Smooth muscle cell (in vitro differentiated cells): ENCODE measurements around the gene TRMT10C. TPM values are rescaled to one million over a fixed set of nuclear protein-coding genes. Genes with fewer than 3 reads are reported as not detected.
"Not testable (repeated sequence)": the region's sequence is repeated elsewhere in the genome, so short reads cannot be mapped to it uniquely, and the experiment has no call there.

ENCODE experiments used
- DNase-seq: peaks from one replicate; lab custom pipeline; 2025; ENCODE audit not compliant: unreplicated experiment; lab: John Stamatoyannopoulos, UW
- H2AFZ ChIP-seq: fragments of 200-600 bp; sonication (generic); 2 replicates; pipeline ENCODE4 v1.6.0; 2016; ENCODE audit warnings: antibody characterized with exemption, low read depth, mild to moderate bottlenecking
- H3F3A ChIP-seq: fragments of 200-600 bp; sonication (generic); 2 replicates; pipeline ENCODE4 v1.6.0; 2017; ENCODE audit warnings: antibody characterized with exemption, low read depth
- H3K27ac ChIP-seq: fragments of 200-600 bp; sonication (generic); 2 replicates; pipeline ENCODE4 v1.5.1; 2016; ENCODE audit warnings: low read depth, mild to moderate bottlenecking
- H3K27me3 ChIP-seq: fragments of 200-600 bp; sonication (generic); 2 replicates; pipeline ENCODE4 v1.6.1; 2016; ENCODE audit warnings: low read depth, mild to moderate bottlenecking
- H3K36me3 ChIP-seq: fragments of 200-600 bp; sonication (generic); 2 replicates; pipeline ENCODE4 v1.5.1; 2016; ENCODE audit warnings: low read depth
- H3K4me1 ChIP-seq: fragments of 200-600 bp; sonication (generic); 2 replicates; pipeline ENCODE4 v1.5.1; 2016; ENCODE audit warnings: low read depth
- H3K4me2 ChIP-seq: fragments of 200-600 bp; sonication (generic); 2 replicates; pipeline ENCODE4 v1.6.0; 2016; ENCODE audit warnings: mild to moderate bottlenecking
- H3K4me3 ChIP-seq: fragments of 200-600 bp; sonication (generic); 2 replicates; pipeline ENCODE4 v1.5.1; 2016; ENCODE audit warnings: mild to moderate bottlenecking
- H3K79me2 ChIP-seq: fragments of 200-600 bp; sonication (generic); 2 replicates; pipeline ENCODE4 v1.6.0; 2016; ENCODE audit warnings: low read depth, mild to moderate bottlenecking
- H3K9ac ChIP-seq: fragments of 200-600 bp; sonication (generic); 2 replicates; pipeline ENCODE4 v1.6.0; 2016; ENCODE audit warnings: low read depth
- H3K9me3 ChIP-seq: fragments of 200-600 bp; sonication (generic); replicated peaks from 2 replicates; pipeline ENCODE4 v1.5.1; 2016; ENCODE audit warnings: low read depth
- H4K20me1 ChIP-seq: fragments of 200-600 bp; sonication (generic); 2 replicates; pipeline ENCODE4 v1.6.0; 2016; ENCODE audit warnings: low read depth
- WGBS: methylation state at CpG from one replicate; pipeline ENCODE4 v1.1.7; 2016; ENCODE audit warnings: low lambda C conversion rate; 5-methylcytosine and 5-hydroxymethylcytosine counted together
- polyA plus RNA-seq: library from polyadenylated mRNA; unstranded; fragments of >200 nt; fragmentation: Nextera tagmentation; extraction: Ambion mirVana; gene quantifications from 2 replicates; pipeline ENCODE4 v1.2.1, GENCODE V29; 2016
- total RNA-seq: library from RNA; depleted of rRNA; stranded (reverse); fragments of >200 nt; gene quantifications from 2 replicates; pipeline ENCODE4 v1.2.3, GENCODE V29; 2014
- TF ChIP-seq, protein P1 (sequence below): fragments of 200-600 bp; sonication (generic); IDR thresholded peaks from 2 replicates; pipeline ENCODE4 v1.5.1; 2017; ENCODE audit warnings: borderline replicate concordance, mild to moderate bottlenecking, antibody characterized with exemption; ENCODE audit not compliant: insufficient read depth, poor library complexity, severe bottlenecking

Gene TRMT10C
- total and polyA plus RNA-seq, 2 experiments from 2014 or later, result 25.8 to 35.3 TPM

- Histone ChIP-seq H2AFZ (peak overlapping the region; percentile 66), H3F3A (peaks cover 8% of the 10 kb centered on the region), H3K9me3 (no peaks in the 10 kb centered on the region), H3K4me3 (no peak overlapping the region), H3K9ac (peak overlapping the region; percentile 65), H3K4me2 (peak overlapping the region; percentile 63), H3K79me2 (no peaks in the 10 kb centered on the region), H3K4me1 (peaks cover 14% of the 10 kb centered on the region), H4K20me1 (no peaks in the 10 kb centered on the region), H3K27ac (peak overlapping the region; percentile 88), H3K36me3 (no peaks in the 10 kb centered on the region), H3K27me3 (no peaks in the 10 kb centered on the region)
- DNase-seq, result no peak
- 28% methylated on average over 9 of the region's 9 CpGs for WGBS
- TF ChIP-seq, protein P1, sequence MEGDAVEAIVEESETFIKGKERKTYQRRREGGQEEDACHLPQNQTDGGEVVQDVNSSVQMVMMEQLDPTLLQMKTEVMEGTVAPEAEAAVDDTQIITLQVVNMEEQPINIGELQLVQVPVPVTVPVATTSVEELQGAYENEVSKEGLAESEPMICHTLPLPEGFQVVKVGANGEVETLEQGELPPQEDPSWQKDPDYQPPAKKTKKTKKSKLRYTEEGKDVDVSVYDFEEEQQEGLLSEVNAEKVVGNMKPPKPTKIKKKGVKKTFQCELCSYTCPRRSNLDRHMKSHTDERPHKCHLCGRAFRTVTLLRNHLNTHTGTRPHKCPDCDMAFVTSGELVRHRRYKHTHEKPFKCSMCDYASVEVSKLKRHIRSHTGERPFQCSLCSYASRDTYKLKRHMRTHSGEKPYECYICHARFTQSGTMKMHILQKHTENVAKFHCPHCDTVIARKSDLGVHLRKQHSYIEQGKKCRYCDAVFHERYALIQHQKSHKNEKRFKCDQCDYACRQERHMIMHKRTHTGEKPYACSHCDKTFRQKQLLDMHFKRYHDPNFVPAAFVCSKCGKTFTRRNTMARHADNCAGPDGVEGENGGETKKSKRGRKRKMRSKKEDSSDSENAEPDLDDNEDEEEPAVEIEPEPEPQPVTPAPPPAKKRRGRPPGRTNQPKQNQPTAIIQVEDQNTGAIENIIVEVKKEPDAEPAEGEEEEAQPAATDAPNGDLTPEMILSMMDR, result no peak
These were observed 28.7 kb upstream of the TRMT10C start for GRCh38 chr3:101532783-101533602.

- H3F3A ChIP-seq, result peaks cover 8% of the 10 kb centered on the region
- H3K4me1 ChIP-seq, result peaks cover 14% of the 10 kb centered on the region
- H3K79me2 ChIP-seq, result no peaks in the 10 kb centered on the region
- no peaks in the 10 kb centered on the region for H4K20me1 ChIP-seq
- H3K27ac ChIP-seq, result peak overlapping the region; percentile 88
- H3K36me3 ChIP-seq, result no peaks in the 10 kb centered on the region
- H3K9me3 ChIP-seq, result no peaks in the 10 kb centered on the region
- H2AFZ ChIP-seq, result peak overlapping the region; percentile 66
- no peaks in the 10 kb centered on the region for H3K27me3 ChIP-seq
- peak overlapping the region; percentile 65 for H3K9ac ChIP-seq
- 16% methylated on average over 1 of the region's 1 CpG for WGBS
- TF ChIP-seq, protein P1, result no peak
- no peak for DNase-seq
- H3K4me2 ChIP-seq, result peak overlapping the region; percentile 63
- no peak overlapping the region for H3K4me3 ChIP-seq
These were observed 28.1 kb upstream of the TRMT10C start for GRCh38 chr3:101533603-101533968.

DNA sequence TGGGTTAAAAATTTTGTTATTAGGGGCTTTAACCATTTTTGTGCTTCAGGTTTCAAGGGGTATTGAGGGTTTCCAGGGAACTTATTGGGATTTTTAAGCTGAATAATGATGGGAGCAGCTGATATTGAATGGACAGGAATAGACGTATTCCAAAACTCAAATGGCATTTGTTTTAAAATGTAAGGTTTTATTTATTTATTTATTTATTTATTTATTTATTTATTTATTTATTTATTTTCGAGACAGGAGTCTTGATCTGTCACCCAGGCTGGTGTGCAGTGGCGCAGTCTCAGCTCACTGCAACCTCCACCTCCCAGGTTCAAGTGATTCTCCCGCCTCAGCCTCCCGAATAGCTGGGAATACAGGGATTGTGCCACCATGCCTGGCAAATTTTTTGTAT is 26.4 kb upstream of the TRMT10C start:
- H3K27me3 ChIP-seq, result no peaks in the 10 kb centered on the region
- H2AFZ ChIP-seq, result no peak overlapping the region
- H3F3A ChIP-seq, result peaks cover 8% of the 10 kb centered on the region
- no peaks in the 10 kb centered on the region for H3K36me3 ChIP-seq
- no peaks in the 10 kb centered on the region for H4K20me1 ChIP-seq
- H3K9ac ChIP-seq, result no peak overlapping the region
- H3K9me3 ChIP-seq, result no peaks in the 10 kb centered on the region
- TF ChIP-seq, protein P1, result no peak
- H3K79me2 ChIP-seq, result no peaks in the 10 kb centered on the region
- no peak overlapping the region for H3K4me3 ChIP-seq
- WGBS, result over 99% methylated on average over 5 of the region's 5 CpGs
- no peak overlapping the region for H3K4me2 ChIP-seq
- H3K27ac ChIP-seq, result no peak overlapping the region
- no peak for DNase-seq
- peaks cover 14% of the 10 kb centered on the region for H3K4me1 ChIP-seq

DNA sequence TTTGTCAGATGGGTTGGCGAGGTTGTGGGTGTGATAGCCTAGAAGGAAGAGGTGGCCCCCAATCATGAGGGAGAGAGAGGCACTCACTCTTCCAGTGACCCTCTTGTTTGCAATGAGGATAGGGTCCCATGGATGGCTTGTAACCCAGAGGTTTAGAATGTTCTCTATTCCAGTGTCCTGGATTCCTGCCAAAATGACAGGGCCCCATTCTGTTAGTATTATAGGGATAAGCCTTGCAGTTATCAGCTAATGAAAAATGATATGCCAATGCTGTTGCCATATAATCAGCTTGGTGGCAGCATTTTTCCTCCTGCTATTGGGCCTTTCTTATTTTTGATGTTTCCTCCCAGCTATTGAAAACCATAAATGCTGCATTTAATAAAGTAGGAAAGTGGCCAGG is 25.4 kb upstream of the TRMT10C start:
- Histone ChIP-seq H2AFZ (no peak overlapping the region), H3K79me2 (no peaks in the 10 kb centered on the region), H3F3A (peaks cover 8% of the 10 kb centered on the region), H3K27ac (no peak overlapping the region), H4K20me1 (no peaks in the 10 kb centered on the region), H3K4me3 (no peak overlapping the region), H3K4me2 (no peak overlapping the region), H3K27me3 (no peaks in the 10 kb centered on the region), H3K36me3 (no peaks in the 10 kb centered on the region), H3K9ac (no peak overlapping the region), H3K4me1 (peaks cover 14% of the 10 kb centered on the region), H3K9me3 (no peaks in the 10 kb centered on the region)
- TF ChIP-seq, protein P1, result no peak
- WGBS, result 90% methylated on average over 1 of the region's 1 CpG
- no peak for DNase-seq

- 90% methylated on average over 1 of the region's 1 CpG for WGBS
- H3K36me3 ChIP-seq, H3K27ac ChIP-seq, H3K27me3 ChIP-seq, H3K4me2 ChIP-seq, H3K4me3 ChIP-seq, H2AFZ ChIP-seq, H4K20me1 ChIP-seq, H3K9me3 ChIP-seq, H3F3A ChIP-seq, H3K79me2 ChIP-seq, H3K9ac ChIP-seq, DNase-seq: not testable (repeated sequence)
- H3K4me1 ChIP-seq, result peaks cover 14% of the 10 kb centered on the region
These were observed 24.7 kb upstream of the TRMT10C start for GRCh38 chr3:101536955-101537354.
